HepG2 (cell line): ENCODE data around the gene ZNF732. TPM values are rescaled to one million over a fixed set of nuclear protein-coding genes. Genes with fewer than 3 reads are reported as not detected.

Experiments
- ATAC-seq: fragments of 200-7000 bp; cut with Tn5 transposase; 3 replicates; pipeline ENCODE4 v1.9.1; 2020; ENCODE audit warnings: mild to moderate bottlenecking, moderate library complexity
- BruUV-seq: library from RNA; stranded (reverse); fragments of 400-500 nt; replicated peaks from 2 replicates; lab custom pipeline; 2021; lab: Mats Ljungman, UMichigan
- CTCF ChIA-PET: fragments of 300-600 bp; formaldehyde crosslinking; extraction: SDS; loops from one replicate; lab custom pipeline; 2021; ENCODE audit warnings: low total read pairs, inconsistent platforms, low intra/inter-chr PET ratio; lab: Yijun Ruan, JAX
- POLR2A ChIA-PET: fragments of 350-600 bp; sonication (Branson Sonifier 250); formaldehyde crosslinking; loops from one replicate; lab custom pipeline; 2020; ENCODE audit warnings: antibody characterized with exemption, inconsistent platforms; lab: Yijun Ruan, JAX
- DNase-seq: peaks from one replicate; pipeline ENCODE4 v3.0.0-alpha.2; 2015; ENCODE audit warnings: low spot score
- FAIRE-seq: peaks from 3 replicates; lab custom pipeline; 2011; peaks lifted over from hg19 to GRCh38; lab: Jason Lieb, UNC
- H2AFZ ChIP-seq: one replicate; pipeline ENCODE4 v1.6.1; 2011; ENCODE audit warnings: low read length, inconsistent platforms
- H3K27ac ChIP-seq: fragments of 300-600 bp; 3 replicates; pipeline ENCODE4 v1.8.0; 2011; ENCODE audit warnings: mixed run types, mild to moderate bottlenecking, mixed read lengths, low read length, inconsistent platforms; ENCODE audit not compliant: insufficient read depth; ENCODE audit errors: extremely low read length
- H3K27me3 ChIP-seq, 2 experiments: fragments of 200-600 bp in 1 of 2; 2 replicates in 1 of 2; 3 replicates in 1 of 2; pipeline versions ENCODE4 v1.6.0 to v1.8.0; 2011; ENCODE audit warnings: low read length in 2 of 2, mild to moderate bottlenecking in 2 of 2, moderate library complexity in 2 of 2, inconsistent platforms in 1 of 2; ENCODE audit not compliant: insufficient read depth in 2 of 2, control insufficient read depth in 1 of 2
- H3K36me3 ChIP-seq, 2 experiments: fragments of 200-600 bp in 1 of 2; replicated peaks in 1 of 2; 2 replicates in 1 of 2; 3 replicates in 1 of 2; pipeline versions ENCODE4 v1.5.1 to v1.8.0; 2011; ENCODE audit warnings: low read length in 2 of 2, inconsistent platforms in 1 of 2; ENCODE audit not compliant: insufficient read depth in 2 of 2, control insufficient read depth in 1 of 2
- H3K4me1 ChIP-seq: 2 replicates; pipeline ENCODE4 v1.5.1; 2012; ENCODE audit warnings: low read length, inconsistent platforms; ENCODE audit not compliant: insufficient read depth
- H3K4me2 ChIP-seq: 2 replicates; pipeline ENCODE4 v1.6.0; 2011; ENCODE audit warnings: low read depth, low read length, inconsistent platforms
- H3K4me3 ChIP-seq, 3 experiments: fragments of 200-600 bp in 1 of 3; sonication (generic), shearing (Covaris generic) in 1 of 3; replicated peaks in 1 of 3; 2 replicates each; pipeline ENCODE4 v1.5.1; 2011 to 2016; ENCODE audit warnings: low read length in 3 of 3, inconsistent platforms in 2 of 3, low read depth in 2 of 3, mild to moderate bottlenecking in 2 of 3, control low read depth in 1 of 3, mixed read lengths in 1 of 3; ENCODE audit not compliant: insufficient read depth in 1 of 3
- H3K79me2 ChIP-seq: one replicate; pipeline ENCODE4 v1.6.1; 2011; ENCODE audit warnings: low read length, inconsistent platforms; ENCODE audit not compliant: insufficient read depth
- H3K9ac ChIP-seq: 2 replicates; pipeline ENCODE4 v1.6.0; 2011; ENCODE audit warnings: mild to moderate bottlenecking, low read depth, low read length, inconsistent platforms; ENCODE audit not compliant: insufficient read depth
- H3K9me3 ChIP-seq: 2 replicates; pipeline ENCODE4 v1.5.1; 2012; ENCODE audit warnings: mild to moderate bottlenecking, low read length
- H4K20me1 ChIP-seq: 2 replicates; pipeline ENCODE4 v1.6.0; 2011; ENCODE audit warnings: inconsistent platforms, mild to moderate bottlenecking, low read length, moderate library complexity; ENCODE audit not compliant: insufficient read depth
- CENPBD1 ChIP-seq: sonication (generic); formaldehyde crosslinking; IDR thresholded peaks from 2 replicates; pipeline ENCODE4 v1.8.0; 2022; ENCODE audit warnings: missing genetic modification reagents, low read depth, mild to moderate bottlenecking, borderline replicate concordance
- ELF4 ChIP-seq: sonication (generic); formaldehyde crosslinking; IDR thresholded peaks from 2 replicates; pipeline ENCODE4 v1.5.0; 2020; ENCODE audit warnings: missing genetic modification reagents, mild to moderate bottlenecking, moderate library complexity, borderline replicate concordance
- KAT2B ChIP-seq: fragments of 150-350 bp; IDR thresholded peaks from 2 replicates; pipeline ENCODE4 v1.6.1; 2014; ENCODE audit warnings: low read depth, low read length, borderline replicate concordance
- NCOR1 ChIP-seq: fragments of 200-600 bp; sonication (generic); IDR thresholded peaks from 2 replicates; pipeline ENCODE4 v1.7.0; 2017; ENCODE audit warnings: antibody characterized with exemption, low read length, borderline replicate concordance
- NFIC ChIP-seq: IDR thresholded peaks from 2 replicates; pipeline ENCODE4 v1.6.1; 2012; ENCODE audit warnings: mild to moderate bottlenecking, low read length, inconsistent platforms
- RBFOX2 ChIP-seq: fragments of 200-400 bp; formaldehyde crosslinking; IDR thresholded peaks from 2 replicates; pipeline ENCODE4 v1.6.1; 2017; ENCODE audit warnings: low read depth, mild to moderate bottlenecking, low read length
- SIN3A ChIP-seq: IDR thresholded peaks from 2 replicates; pipeline ENCODE4 v1.6.1; 2011; ENCODE audit warnings: low read depth, mild to moderate bottlenecking, control low read depth, low read length, borderline replicate concordance
- SKI ChIP-seq: fragments of 450-650 bp; IDR thresholded peaks from one replicate; pipeline ENCODE4 v1.6.1; 2018; ENCODE audit warnings: mild to moderate bottlenecking; ENCODE audit not compliant: partially characterized antibody
- THYN1 ChIP-seq: sonication (generic); formaldehyde crosslinking; IDR thresholded peaks from 2 replicates; pipeline ENCODE4 v1.8.1; 2023; ENCODE audit warnings: low read depth, mild to moderate bottlenecking, moderate library complexity, missing genetic modification reagents, borderline replicate concordance
- UBTF ChIP-seq: sonication (generic); formaldehyde crosslinking; IDR thresholded peaks from 2 replicates; pipeline ENCODE4 v1.4.0; 2020; ENCODE audit warnings: mild to moderate bottlenecking, missing genetic modification reagents
- YEATS4 ChIP-seq: sonication (generic); formaldehyde crosslinking; IDR thresholded peaks from 2 replicates; pipeline ENCODE4 v1.4.0; 2020; ENCODE audit warnings: missing genetic modification reagents, borderline replicate concordance
- ZBTB26 ChIP-seq: IDR thresholded peaks from 2 replicates; pipeline ENCODE4 v1.6.1; 2016; ENCODE audit warnings: missing compliant biosample characterization, missing genetic modification reagents, borderline replicate concordance
- ZC3H13 ChIP-seq: sonication (generic); formaldehyde crosslinking; IDR thresholded peaks from 2 replicates; pipeline ENCODE4 v1.8.1; 2023; ENCODE audit warnings: mild to moderate bottlenecking, missing genetic modification reagents, moderate library complexity
- ZFP41 ChIP-seq: sonication (generic); formaldehyde crosslinking; IDR thresholded peaks from 2 replicates; pipeline ENCODE4 v1.4.0; 2020; ENCODE audit warnings: mild to moderate bottlenecking, missing genetic modification reagents, borderline replicate concordance
- ZFY ChIP-seq: sonication (generic); formaldehyde crosslinking; IDR thresholded peaks from 2 replicates; pipeline ENCODE4 v1.4.0; 2020; ENCODE audit warnings: missing genetic modification reagents
- ZNF431 ChIP-seq: sonication (generic); formaldehyde crosslinking; IDR thresholded peaks from 2 replicates; pipeline ENCODE4 v1.9.0; 2022; ENCODE audit warnings: missing genetic modification reagents, low read depth, mild to moderate bottlenecking, borderline replicate concordance
- ZNF451 ChIP-seq: sonication (generic); formaldehyde crosslinking; IDR thresholded peaks from 2 replicates; pipeline ENCODE4 v1.5.0; 2020; ENCODE audit warnings: mild to moderate bottlenecking, missing genetic modification reagents
- ZNF598 ChIP-seq: sonication (generic); formaldehyde crosslinking; IDR thresholded peaks from 2 replicates; pipeline ENCODE4 v1.5.1; 2020; ENCODE audit warnings: mild to moderate bottlenecking, missing genetic modification reagents, borderline replicate concordance
- ZNF709 ChIP-seq: sonication (generic); formaldehyde crosslinking; IDR thresholded peaks from 2 replicates; pipeline ENCODE4 v1.5.0; 2020; ENCODE audit warnings: mild to moderate bottlenecking, missing genetic modification reagents
- ZNF747 ChIP-seq: sonication (generic); formaldehyde crosslinking; IDR thresholded peaks from 2 replicates; pipeline ENCODE4 v1.8.1; 2023; ENCODE audit warnings: missing genetic modification reagents, mild to moderate bottlenecking, borderline replicate concordance
- ZNF792 ChIP-seq: IDR thresholded peaks from 2 replicates; pipeline ENCODE4 v1.6.1; 2016
- WGBS: methylation state at CpG from one replicate; pipeline ENCODE4 v1.1.6; 2017; ENCODE audit warnings: low lambda C conversion rate; 5-methylcytosine and 5-hydroxymethylcytosine counted together
- in situ Hi-C: cut with HindIII; loops from 2 replicates; pipeline ENCODE4 v1.10.0; 2017; ENCODE audit warnings: low pct_unique_long_range_greater_than_20kb; ENCODE audit not compliant: extremely low pct_ligation_motif_present
- intact Hi-C: fragments of 100-400 bp; cut with micrococcal nuclease; formaldehyde crosslinking; loops from one replicate; pipeline ENCODE4 v1.10.0; 2022; ENCODE audit not compliant: unreplicated experiment
- polyA plus RNA-seq, 8 experiments: library from polyadenylated mRNA; depleted of rRNA in 3 of 8; stranded (reverse) in 7 of 8; unstranded in 1 of 8; fragments of >200 nt; fragmentation: Illumina TruSeq in 4 of 8; extraction: Trizol in 4 of 8; gene quantifications; 2 replicates each; pipeline versions ENCODE4 v1.2.1 to v1.2.3, GENCODE V29; 2011 to 2016; ENCODE audit warnings: low read depth in 4 of 8, missing spikeins in 1 of 8, mixed read lengths in 1 of 8; ENCODE audit not compliant: insufficient read depth in 1 of 8
- total RNA-seq, 5 experiments: library from RNA; depleted of rRNA; stranded (reverse); fragments of >200 nt; fragmentation: Illumina TruSeq; extraction: Trizol; gene quantifications; 2 replicates each; pipeline ENCODE4 v1.2.3, GENCODE V29; 2016; ENCODE audit warnings: low read depth in 1 of 5

ZNF732 gene
- total and polyA plus RNA-seq, 2 of the 13 experiments (the other 11 are each of a cell fraction or from before 2014, with no cell fraction given), result not detected

GRCh38 chr4:234178-234577 is 71.1 kb downstream of the ZNF732 start (continued):
- no peak for TF ChIP-seq NFIC
- TF ChIP-seq ELF4 (CRISPR knock-in tag), result no peak
- no peak for TF ChIP-seq ZNF431 (CRISPR knock-in tag)
- no peak for TF ChIP-seq YEATS4

GRCh38 chr4:223913-224497 is 81.3 kb downstream of the ZNF732 start:
- Histone ChIP-seq H3K36me3 (no peaks in the 10 kb centered on the region), H3K4me2 (no peak overlapping the region), H3K79me2 (no peaks in the 10 kb centered on the region), H4K20me1 (no peaks in the 10 kb centered on the region), H3K4me1 (no peaks in the 10 kb centered on the region), H3K9me3 (peaks cover 77% of the 10 kb centered on the region), H3K27ac (no peak overlapping the region), H2AFZ (no peak overlapping the region), H3K27me3 (no peaks in the 10 kb centered on the region), H3K4me3 (no peak overlapping the region), H3K9ac (no peak overlapping the region)
- no TSS peak for BruUV-seq
- no peak for TF ChIP-seq RBFOX2
- TF ChIP-seq NCOR1, result no peak
- no peak for TF ChIP-seq ZNF792 (CRISPR knock-in tag)
- no peak for TF ChIP-seq ZBTB26 (CRISPR knock-in tag)
- no peak for TF ChIP-seq THYN1 (CRISPR knock-in tag)
- TF ChIP-seq ZFP41, result no peak
- TF ChIP-seq ZNF598 (CRISPR knock-in tag), result no peak
- no peak for TF ChIP-seq UBTF (CRISPR knock-in tag)
- no peak for TF ChIP-seq CENPBD1 (CRISPR knock-in tag)
- TF ChIP-seq ZNF451 (CRISPR knock-in tag), result no peak
- TF ChIP-seq KAT2B, result no peak
- no peak for TF ChIP-seq SIN3A
- TF ChIP-seq ZNF747 (CRISPR knock-in tag), result no peak
- no peak for TF ChIP-seq ZC3H13 (CRISPR knock-in tag)
- TF ChIP-seq SKI, result no peak
- TF ChIP-seq ZFY (CRISPR knock-in tag), result no peak
- TF ChIP-seq ZNF709 (CRISPR knock-in tag), result no peak
- intact Hi-C loops, result no loop called here
- FAIRE-seq (no peak), ATAC-seq (no peak), DNase-seq (no peak)
- ChIA-PET POLR2A (no interaction called here), CTCF (no interaction called here)
- in situ Hi-C loops, result no loop called here
- WGBS, result 78% methylated on average over 1 of the region's 1 CpG
